HL-60 (cell line): Measurements from ENCODE around the gene TBX20.
"Not testable (repeated sequence)": the region's sequence is repeated elsewhere in the genome, so short reads cannot be mapped to it uniquely, and the experiment has no call there.

Source experiments
- TF ChIP-seq, protein P1 (sequence below): IDR thresholded peaks from 2 replicates; pipeline ENCODE4 v1.6.1; 2012; ENCODE audit warnings: low read depth; ENCODE audit not compliant: insufficient replicate concordance
- TF ChIP-seq, protein P2 (sequence below): IDR thresholded peaks from one replicate; pipeline ENCODE4 v1.5.1; 2011; ENCODE audit warnings: low read length, control low read depth, inconsistent platforms; ENCODE audit not compliant: insufficient read depth

DNA sequence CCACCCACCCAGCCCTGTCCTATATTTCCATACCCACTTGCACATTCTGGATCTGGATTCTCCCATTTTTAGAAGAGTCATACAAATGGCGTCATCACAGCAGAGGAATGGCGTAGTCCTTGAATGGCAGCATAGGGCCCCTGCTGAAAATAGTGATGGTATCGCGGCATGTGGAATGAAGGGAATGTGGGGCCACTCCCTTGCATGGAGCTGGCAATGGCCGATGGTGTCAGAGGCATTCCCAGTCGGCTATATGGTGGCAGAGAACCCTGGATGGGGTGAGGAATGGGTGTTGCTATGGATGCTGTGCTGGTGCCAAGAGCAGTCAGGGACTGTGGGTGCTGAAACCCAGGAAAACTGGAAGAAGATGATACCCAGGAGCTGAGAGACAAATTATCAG, 51.5 kb downstream of the TBX20 start:
- TF ChIP-seq, protein P1, sequence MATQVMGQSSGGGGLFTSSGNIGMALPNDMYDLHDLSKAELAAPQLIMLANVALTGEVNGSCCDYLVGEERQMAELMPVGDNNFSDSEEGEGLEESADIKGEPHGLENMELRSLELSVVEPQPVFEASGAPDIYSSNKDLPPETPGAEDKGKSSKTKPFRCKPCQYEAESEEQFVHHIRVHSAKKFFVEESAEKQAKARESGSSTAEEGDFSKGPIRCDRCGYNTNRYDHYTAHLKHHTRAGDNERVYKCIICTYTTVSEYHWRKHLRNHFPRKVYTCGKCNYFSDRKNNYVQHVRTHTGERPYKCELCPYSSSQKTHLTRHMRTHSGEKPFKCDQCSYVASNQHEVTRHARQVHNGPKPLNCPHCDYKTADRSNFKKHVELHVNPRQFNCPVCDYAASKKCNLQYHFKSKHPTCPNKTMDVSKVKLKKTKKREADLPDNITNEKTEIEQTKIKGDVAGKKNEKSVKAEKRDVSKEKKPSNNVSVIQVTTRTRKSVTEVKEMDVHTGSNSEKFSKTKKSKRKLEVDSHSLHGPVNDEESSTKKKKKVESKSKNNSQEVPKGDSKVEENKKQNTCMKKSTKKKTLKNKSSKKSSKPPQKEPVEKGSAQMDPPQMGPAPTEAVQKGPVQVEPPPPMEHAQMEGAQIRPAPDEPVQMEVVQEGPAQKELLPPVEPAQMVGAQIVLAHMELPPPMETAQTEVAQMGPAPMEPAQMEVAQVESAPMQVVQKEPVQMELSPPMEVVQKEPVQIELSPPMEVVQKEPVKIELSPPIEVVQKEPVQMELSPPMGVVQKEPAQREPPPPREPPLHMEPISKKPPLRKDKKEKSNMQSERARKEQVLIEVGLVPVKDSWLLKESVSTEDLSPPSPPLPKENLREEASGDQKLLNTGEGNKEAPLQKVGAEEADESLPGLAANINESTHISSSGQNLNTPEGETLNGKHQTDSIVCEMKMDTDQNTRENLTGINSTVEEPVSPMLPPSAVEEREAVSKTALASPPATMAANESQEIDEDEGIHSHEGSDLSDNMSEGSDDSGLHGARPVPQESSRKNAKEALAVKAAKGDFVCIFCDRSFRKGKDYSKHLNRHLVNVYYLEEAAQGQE, result not testable (repeated sequence)
- TF ChIP-seq, protein P2, sequence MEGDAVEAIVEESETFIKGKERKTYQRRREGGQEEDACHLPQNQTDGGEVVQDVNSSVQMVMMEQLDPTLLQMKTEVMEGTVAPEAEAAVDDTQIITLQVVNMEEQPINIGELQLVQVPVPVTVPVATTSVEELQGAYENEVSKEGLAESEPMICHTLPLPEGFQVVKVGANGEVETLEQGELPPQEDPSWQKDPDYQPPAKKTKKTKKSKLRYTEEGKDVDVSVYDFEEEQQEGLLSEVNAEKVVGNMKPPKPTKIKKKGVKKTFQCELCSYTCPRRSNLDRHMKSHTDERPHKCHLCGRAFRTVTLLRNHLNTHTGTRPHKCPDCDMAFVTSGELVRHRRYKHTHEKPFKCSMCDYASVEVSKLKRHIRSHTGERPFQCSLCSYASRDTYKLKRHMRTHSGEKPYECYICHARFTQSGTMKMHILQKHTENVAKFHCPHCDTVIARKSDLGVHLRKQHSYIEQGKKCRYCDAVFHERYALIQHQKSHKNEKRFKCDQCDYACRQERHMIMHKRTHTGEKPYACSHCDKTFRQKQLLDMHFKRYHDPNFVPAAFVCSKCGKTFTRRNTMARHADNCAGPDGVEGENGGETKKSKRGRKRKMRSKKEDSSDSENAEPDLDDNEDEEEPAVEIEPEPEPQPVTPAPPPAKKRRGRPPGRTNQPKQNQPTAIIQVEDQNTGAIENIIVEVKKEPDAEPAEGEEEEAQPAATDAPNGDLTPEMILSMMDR, result not testable (repeated sequence)
